RPMI8226 (cell line): ENCODE data around the gene LECT2.

Source experiments
- DNase-seq: peaks from one replicate; pipeline ENCODE4 v3.0.0-alpha.2; 2015

The LECT2 gene

GRCh38 chr5:135954899-135955298 lies at the start of gene LECT2:
Gene LECT2, minus strand, starts transcription at chr5:135954983. Its CDS starts 150 bp downstream, at chr5:135954833.
- DNase-seq, result no peak

- DNase-seq, result no peak
Measured at GRCh38 chr5:136004436-136004835, 49.7 kb upstream of the LECT2 start.

GRCh38 chr5:136001466-136001981 lies 46.7 kb upstream of the LECT2 start:
- DNase-seq, result no peak

- no peak for DNase-seq
Measured at GRCh38 chr5:136000932-136001331, 46.1 kb upstream of the LECT2 start.

- DNase-seq, result no peak
Measured at GRCh38 chr5:136000147-136000546, 45.4 kb upstream of the LECT2 start.

- DNase-seq, result no peak
Measured at GRCh38 chr5:135999406-136000139, 44.8 kb upstream of the LECT2 start.

- DNase-seq, result no peak
Measured at GRCh38 chr5:135998889-135999288, 44.1 kb upstream of the LECT2 start.

GRCh38 chr5:135997673-135998335 lies 43.0 kb upstream of the LECT2 start:
- DNase-seq, result no peak

- DNase-seq, result no peak
Measured at GRCh38 chr5:135996611-135997010, 41.8 kb upstream of the LECT2 start.

- no peak for DNase-seq
Measured at GRCh38 chr5:135995976-135996375, 41.2 kb upstream of the LECT2 start.

GRCh38 chr5:135993880-135994636 lies 39.3 kb upstream of the LECT2 start:
- no peak for DNase-seq

- no peak for DNase-seq
Measured at GRCh38 chr5:135993335-135993879, 38.6 kb upstream of the LECT2 start.

GRCh38 chr5:135991429-135991828 lies 36.6 kb upstream of the LECT2 start:
- no peak for DNase-seq

GRCh38 chr5:135990528-135991255 lies 35.9 kb upstream of the LECT2 start:
- DNase-seq, result no peak

GRCh38 chr5:135989686-135990085 lies 34.9 kb upstream of the LECT2 start:
- no peak for DNase-seq

GRCh38 chr5:135988546-135988945 lies 33.8 kb upstream of the LECT2 start:
- no peak for DNase-seq

- DNase-seq, result no peak
Measured at GRCh38 chr5:135986891-135987401, 32.2 kb upstream of the LECT2 start.

GRCh38 chr5:135986401-135986800 lies 31.6 kb upstream of the LECT2 start:
- no peak for DNase-seq

- DNase-seq, result no peak
Measured at GRCh38 chr5:135985951-135986350, 31.2 kb upstream of the LECT2 start.

GRCh38 chr5:135980620-135981019 lies 25.8 kb upstream of the LECT2 start:
- no peak for DNase-seq

GRCh38 chr5:135979510-135979909 lies 24.7 kb upstream of the LECT2 start:
- DNase-seq, result no peak

GRCh38 chr5:135978993-135979392 lies 24.2 kb upstream of the LECT2 start:
- no peak for DNase-seq
